Upper lobe of left lung (tissue), 6 donors: ENCODE measurements around the gene ZBTB8OS. TPM values are rescaled to one million over a fixed set of nuclear protein-coding genes. Genes with fewer than 3 reads are reported as not detected.

Experiments
- ATAC-seq, 2 donors: fragments of 200-7000 bp; cut with Tn5 transposase; one replicate each; pipeline ENCODE4 v1.9.1; 2022; ENCODE audit warnings: mild to moderate bottlenecking in 2 of 2, moderate library complexity in 2 of 2; ENCODE audit not compliant: low FRiP score in 2 of 2
- DNase-seq, 2 donors: peaks; one replicate each; pipeline ENCODE4 v3.0.0-alpha.2; 2019 to 2020
- H3K27ac ChIP-seq, 4 donors: fragments of 200-600 bp; sonication (generic); one replicate each; pipeline ENCODE4 v1.5.1; 2016 to 2019
- H3K27me3 ChIP-seq, 4 donors: fragments of 200-600 bp; sonication (generic); one replicate each; pipeline ENCODE4 v1.5.1; 2017 to 2019
- H3K36me3 ChIP-seq, 4 donors: fragments of 200-600 bp; sonication (generic); one replicate each; pipeline ENCODE4 v1.5.1; 2016 to 2019
- H3K4me1 ChIP-seq, 4 donors: fragments of 200-600 bp; sonication (generic); one replicate each; pipeline ENCODE4 v1.5.1; 2018 to 2019
- H3K4me3 ChIP-seq, 4 donors: fragments of 200-600 bp; sonication (generic); one replicate each; pipeline ENCODE4 v1.5.1; 2017 to 2019; ENCODE audit warnings: mild to moderate bottlenecking in 2 of 4, moderate library complexity in 1 of 4
- H3K9me3 ChIP-seq, 4 donors: fragments of 200-600 bp; sonication (generic); one replicate each; pipeline ENCODE4 v1.5.1; 2018 to 2019
- CTCF ChIP-seq, 6 experiments: fragments of 450-650 bp in 4 of 6; fragments of 200-600 bp in 2 of 6; sonication (generic) in 2 of 6; IDR thresholded peaks; one replicate each; pipeline ENCODE4 v1.5.1; 2016 to 2019; ENCODE audit warnings: antibody characterized with exemption in 6 of 6
- EP300 ChIP-seq, 4 donors: sonication (generic); formaldehyde crosslinking; IDR thresholded peaks; one replicate each; pipeline ENCODE4 v1.5.1; 2017; ENCODE audit warnings: antibody characterized with exemption in 4 of 4, control low read depth in 2 of 4
- POLR2A ChIP-seq, 4 donors: fragments of 450-650 bp; IDR thresholded peaks; one replicate each; pipeline ENCODE4 v1.5.1; 2016 to 2017; ENCODE audit warnings: antibody characterized with exemption in 4 of 4, mild to moderate bottlenecking in 2 of 4
- POLR2AphosphoS5 ChIP-seq, 2 donors: sonication (generic); formaldehyde crosslinking; IDR thresholded peaks; one replicate each; pipeline ENCODE4 v1.5.1; 2017; ENCODE audit warnings: antibody characterized with exemption in 2 of 2
- WGBS, 2 donors: methylation state at CpG; one replicate each; pipeline ENCODE4 v1.1.5; 2017 to 2018; 5-methylcytosine and 5-hydroxymethylcytosine counted together
- total RNA-seq, 6 donors: library from RNA; depleted of rRNA in 4 of 6; stranded (reverse); fragments of >200 nt in 4 of 6; gene quantifications; one replicate each; pipeline versions ENCODE4 v1.1.0 to v1.2.1, GENCODE V29; 2016 to 2021
- donor health status: DM: no; HTN: no; CAD: no; lungs with moderate emphysema.
- donor health status: DM: no; HTN: yes; CAD: no; lungs with severe emphysema.

ZBTB8OS gene
- total RNA-seq, 6 donors from 2014 or later = 24.4 to 43.9 (median 37.3) TPM

GRCh38 chr1:32611859-32612188, 38.5 kb downstream of the ZBTB8OS start:
- TF ChIP-seq POLR2A (IDR thresholded peaks at IDR 0.05) (no peak), EP300 (IDR thresholded peaks at IDR 0.05) (no peak), CTCF (IDR thresholded peaks at IDR 0.05) (no peak), POLR2AphosphoS5 (IDR thresholded peaks at IDR 0.05) (no peak)
- DNase-seq (no peak), ATAC-seq (no peak)
- H3K4me3 ChIP-seq = peak overlapping the region; percentile 10 to 54 (median 45)
- WGBS, 2 donors = 7 to 13% methylated on average over 12 of the region's 12 CpGs
- no peaks in the 10 kb centered on the region for H3K27me3 ChIP-seq
- no peaks in the 10 kb centered on the region for H3K9me3 ChIP-seq
- H3K36me3 ChIP-seq = no peaks in the 10 kb centered on the region
- peak overlapping the region in 2 of 4 donors; percentile 13 to 49 for H3K27ac ChIP-seq
- H3K4me1 ChIP-seq = peaks cover 4 to 10% (median 7%) of the 10 kb centered on the region in 4 donors

- DNase-seq (no peak), ATAC-seq (no peak)
- WGBS, 2 donors = 86 to 87% methylated on average over 4 of the region's 4 CpGs
- Histone ChIP-seq H3K36me3 (peaks cover 0 to 8% (median 3%) of the 10 kb centered on the region in 4 donors), H3K9me3 (no peaks in the 10 kb centered on the region), H3K4me1 (peaks cover 4 to 10% (median 7%) of the 10 kb centered on the region in 4 donors), H3K27me3 (no peaks in the 10 kb centered on the region), H3K27ac (no peak overlapping the region), H3K4me3 (no peak overlapping the region)
- TF ChIP-seq EP300 (IDR thresholded peaks at IDR 0.05) = no peak
- TF ChIP-seq POLR2A (IDR thresholded peaks at IDR 0.05) = no peak
- TF ChIP-seq CTCF (IDR thresholded peaks at IDR 0.05) = no peak
- TF ChIP-seq POLR2AphosphoS5 (IDR thresholded peaks at IDR 0.05) = no peak
Observed at GRCh38 chr1:32609180-32609579, 41.2 kb downstream of the ZBTB8OS start.

- H3K4me1 ChIP-seq = peaks cover 0 to 4% (median 1%) of the 10 kb centered on the region in 4 donors
- H3K4me3 ChIP-seq = no peak overlapping the region
- 84 to 94% methylated on average over 7 to 11 of the region's 11 CpGs for WGBS, 2 donors
- H3K27me3 ChIP-seq = no peaks in the 10 kb centered on the region
- peak in 1 of 2 donors; percentile 43 for DNase-seq
- H3K27ac ChIP-seq = no peak overlapping the region
- peak in 1 of 2 donors; percentile 15 for ATAC-seq
- no peaks in the 10 kb centered on the region for H3K9me3 ChIP-seq
- TF ChIP-seq CTCF (IDR thresholded peaks at IDR 0.05) = no peak
- TF ChIP-seq POLR2AphosphoS5 (IDR thresholded peaks at IDR 0.05) = no peak
- no peak for TF ChIP-seq EP300 (IDR thresholded peaks at IDR 0.05)
- TF ChIP-seq POLR2A (IDR thresholded peaks at IDR 0.05) = no peak
- peaks cover 0 to 9% (median 3%) of the 10 kb centered on the region in 4 donors for H3K36me3 ChIP-seq
Observed at GRCh38 chr1:32606565-32607371, 43.6 kb downstream of the ZBTB8OS start.

GRCh38 chr1:32605711-32606424, 44.5 kb downstream of the ZBTB8OS start:
- Histone ChIP-seq H3K27me3 (no peaks in the 10 kb centered on the region), H3K9me3 (no peaks in the 10 kb centered on the region), H3K36me3 (peaks cover 0 to 13% (median 3%) of the 10 kb centered on the region in 4 donors), H3K4me3 (no peak overlapping the region), H3K4me1 (no peaks in the 10 kb centered on the region), H3K27ac (no peak overlapping the region)
- no peak for ATAC-seq
- DNase-seq = peak in 1 of 2 donors; percentile 61
- TF ChIP-seq EP300 (IDR thresholded peaks at IDR 0.05) (no peak), POLR2AphosphoS5 (IDR thresholded peaks at IDR 0.05) (no peak), CTCF (IDR thresholded peaks at IDR 0.05) (no peak), POLR2A (IDR thresholded peaks at IDR 0.05) (no peak)
- WGBS, 2 donors = 91 to 98% methylated on average over 17 of the region's 17 CpGs
